WERI-Rb-1 (cell line): ENCODE data around the gene KRT80.

Source experiments
- DNase-seq: peaks from one replicate; pipeline ENCODE4 v3.0.0-alpha.2; 2020
- H3K27ac ChIP-seq: fragments of 250-450 bp; sonication (Bioruptor Pico); 2 replicates; pipeline ENCODE4 v1.5.1; 2020; ENCODE audit warnings: mild to moderate bottlenecking, moderate library complexity
- H3K27me3 ChIP-seq: fragments of 250-450 bp; sonication (Bioruptor Pico); 2 replicates; pipeline ENCODE4 v1.5.1; 2021; ENCODE audit warnings: mild to moderate bottlenecking, low read depth, moderate library complexity; ENCODE audit not compliant: insufficient read depth, severe bottlenecking
- H3K36me3 ChIP-seq: fragments of 250-450 bp; sonication (Bioruptor Pico); 2 replicates; pipeline ENCODE4 v1.5.1; 2020; ENCODE audit warnings: mild to moderate bottlenecking, moderate library complexity
- H3K4me3 ChIP-seq: 2 replicates; pipeline ENCODE4 v1.5.1; 2011; ENCODE audit warnings: low read depth, mild to moderate bottlenecking, control low read depth, low read length
- H3K9me3 ChIP-seq: fragments of 250-450 bp; sonication (Bioruptor Pico); 2 replicates; pipeline ENCODE4 v1.5.1; 2021; ENCODE audit warnings: mild to moderate bottlenecking, moderate library complexity; ENCODE audit not compliant: severe bottlenecking
- CTCF ChIP-seq: IDR thresholded peaks from 2 replicates; pipeline ENCODE4 v1.5.1; 2011; ENCODE audit warnings: low read depth, mild to moderate bottlenecking, control low read depth, inconsistent platforms, low read length

The KRT80 gene

GRCh38 chr12:52224151-52224550, 32.3 kb upstream of the KRT80 start:
- Histone ChIP-seq H3K27ac (no peak overlapping the region), H3K36me3 (no peaks in the 10 kb centered on the region)
- no peak for TF ChIP-seq CTCF

GRCh38 chr12:52223406-52224039, 31.7 kb upstream of the KRT80 start:
- H3K36me3 ChIP-seq: no peaks in the 10 kb centered on the region
- TF ChIP-seq CTCF: no peak
- no peak for DNase-seq
- no peak overlapping the region for H3K4me3 ChIP-seq
- H3K9me3 ChIP-seq: no peaks in the 10 kb centered on the region
- H3K27me3 ChIP-seq: no peaks in the 10 kb centered on the region
- H3K27ac ChIP-seq: no peak overlapping the region

More at GRCh38 chr12:52224151-52224550, 32.3 kb upstream of the KRT80 start:
- no peak for DNase-seq
- Histone ChIP-seq H3K4me3 (no peak overlapping the region), H3K27me3 (no peaks in the 10 kb centered on the region), H3K9me3 (no peaks in the 10 kb centered on the region)

- DNase-seq: no peak
- no peak for TF ChIP-seq CTCF
- H3K27me3 ChIP-seq: no peaks in the 10 kb centered on the region
- H3K27ac ChIP-seq: no peak overlapping the region
- no peaks in the 10 kb centered on the region for H3K9me3 ChIP-seq
- H3K4me3 ChIP-seq: no peak overlapping the region
- no peaks in the 10 kb centered on the region for H3K36me3 ChIP-seq
Observed at GRCh38 chr12:52222692-52223091, 30.9 kb upstream of the KRT80 start.

- no peaks in the 10 kb centered on the region for H3K36me3 ChIP-seq
- H3K9me3 ChIP-seq: no peaks in the 10 kb centered on the region
- H3K27ac ChIP-seq: no peak overlapping the region
- TF ChIP-seq CTCF: peak; percentile 90
- no peak overlapping the region for H3K4me3 ChIP-seq
- peak; percentile 65 for DNase-seq
- H3K27me3 ChIP-seq: no peaks in the 10 kb centered on the region
Observed at GRCh38 chr12:52221912-52222457, 30.2 kb upstream of the KRT80 start.

- no peaks in the 10 kb centered on the region for H3K36me3 ChIP-seq
- no peak for TF ChIP-seq CTCF
- H3K4me3 ChIP-seq: no peak overlapping the region
- DNase-seq: no peak
- no peaks in the 10 kb centered on the region for H3K27me3 ChIP-seq
- H3K27ac ChIP-seq: no peak overlapping the region
- no peaks in the 10 kb centered on the region for H3K9me3 ChIP-seq
Observed at GRCh38 chr12:52221070-52221781, 29.4 kb upstream of the KRT80 start.
